GM18507 (cell line): ENCODE data around the gene PRDM10.
"Not testable (repeated sequence)": the region's sequence is repeated elsewhere in the genome, so short reads cannot be mapped to it uniquely, and the experiment has no call there.

ENCODE experiments used
- DNase-seq: peaks from one replicate; pipeline ENCODE4 v3.0.0; 2011; ENCODE audit warnings: low read depth; ENCODE audit not compliant: insufficient read length; ENCODE audit errors: extremely low spot score
- FAIRE-seq: peaks from 2 replicates; lab custom pipeline; 2011; peaks lifted over from hg19 to GRCh38; lab: Jason Lieb, UNC

Gene PRDM10

GRCh38 chr11:130021606-130022005, 19.0 kb upstream of the PRDM10 start:
- FAIRE-seq, DNase-seq: not testable (repeated sequence)

DNA sequence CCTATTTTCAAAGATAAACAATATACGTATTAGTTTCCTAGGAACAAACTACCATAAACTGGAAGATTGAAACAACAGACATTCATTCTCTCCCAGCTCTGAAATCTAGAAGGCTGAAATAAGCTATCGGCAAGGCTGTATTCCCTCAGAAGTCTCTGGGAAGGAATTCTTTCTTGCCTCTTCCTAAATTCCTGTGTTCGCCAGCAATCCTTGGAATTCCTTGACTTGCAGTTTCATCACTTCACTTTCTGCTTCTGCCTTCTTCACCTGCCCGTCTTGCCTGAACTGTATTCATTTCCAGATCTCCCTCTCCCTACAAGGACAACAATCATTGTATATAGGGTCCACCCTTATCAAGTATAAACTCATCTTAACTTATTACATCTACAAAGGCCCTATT, 17.7 kb upstream of the PRDM10 start:
- FAIRE-seq, result no peak
- DNase-seq, result no peak

- FAIRE-seq, result not testable (repeated sequence)
Measured at GRCh38 chr11:130015846-130016245, 13.2 kb upstream of the PRDM10 start.

GRCh38 chr11:130008326-130008725, 5.7 kb upstream of the PRDM10 start:
- DNase-seq (no peak), FAIRE-seq (no peak)

More at GRCh38 chr11:130015846-130016245, 13.2 kb upstream of the PRDM10 start:
- not testable (repeated sequence) for DNase-seq

GRCh38 chr11:130006929-130007328, 4.3 kb upstream of the PRDM10 start:
- FAIRE-seq, result no peak
- no peak for DNase-seq

GRCh38 chr11:130003717-130004001, 1.0 kb upstream of the PRDM10 start:
- no peak for DNase-seq
- FAIRE-seq, result peak; percentile 69

DNA sequence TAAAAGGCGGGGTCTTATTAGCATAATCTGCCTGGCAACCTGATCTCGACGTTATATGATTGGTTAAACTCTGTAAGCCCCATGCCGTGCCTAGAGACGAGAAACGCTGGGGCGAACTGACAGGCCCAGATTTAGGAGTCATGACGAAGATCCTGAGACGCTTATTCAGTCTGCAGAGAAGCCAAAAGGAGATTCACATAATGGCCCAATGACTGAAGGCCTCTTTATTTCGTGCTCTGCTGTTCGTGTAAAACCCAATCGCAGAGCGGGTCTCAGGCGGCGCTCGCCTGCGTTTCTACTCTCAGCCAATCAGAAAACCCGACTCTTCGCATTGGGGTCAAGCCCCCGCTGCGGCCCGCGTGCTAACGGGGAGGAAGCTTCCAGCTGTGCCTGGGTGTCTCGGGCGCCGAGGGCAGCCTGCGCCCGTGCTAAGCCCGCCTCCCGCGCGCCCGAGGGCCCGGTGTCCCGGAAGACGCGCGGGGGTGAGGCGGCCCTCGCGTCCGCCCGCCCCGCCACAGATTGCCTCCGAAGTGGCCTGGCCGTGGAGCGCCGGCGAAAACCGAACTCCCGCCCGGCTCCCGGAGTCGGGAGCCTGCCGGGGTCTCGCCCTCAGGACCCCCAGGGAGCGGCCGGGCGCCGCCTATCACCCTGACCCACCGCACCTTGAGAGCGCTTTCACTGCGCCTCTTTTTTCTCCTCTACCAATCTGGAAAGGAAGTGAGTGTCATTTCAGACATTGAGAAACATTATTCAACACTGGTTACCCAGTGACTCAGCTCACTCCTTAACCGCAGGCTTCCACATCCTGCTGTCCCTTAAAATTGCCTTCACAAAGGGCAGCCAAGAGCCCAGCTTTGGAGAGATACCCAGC, 446 bp upstream of the PRDM10 start:
- FAIRE-seq (peak; percentile 94), DNase-seq (peak; percentile 85)

DNA sequence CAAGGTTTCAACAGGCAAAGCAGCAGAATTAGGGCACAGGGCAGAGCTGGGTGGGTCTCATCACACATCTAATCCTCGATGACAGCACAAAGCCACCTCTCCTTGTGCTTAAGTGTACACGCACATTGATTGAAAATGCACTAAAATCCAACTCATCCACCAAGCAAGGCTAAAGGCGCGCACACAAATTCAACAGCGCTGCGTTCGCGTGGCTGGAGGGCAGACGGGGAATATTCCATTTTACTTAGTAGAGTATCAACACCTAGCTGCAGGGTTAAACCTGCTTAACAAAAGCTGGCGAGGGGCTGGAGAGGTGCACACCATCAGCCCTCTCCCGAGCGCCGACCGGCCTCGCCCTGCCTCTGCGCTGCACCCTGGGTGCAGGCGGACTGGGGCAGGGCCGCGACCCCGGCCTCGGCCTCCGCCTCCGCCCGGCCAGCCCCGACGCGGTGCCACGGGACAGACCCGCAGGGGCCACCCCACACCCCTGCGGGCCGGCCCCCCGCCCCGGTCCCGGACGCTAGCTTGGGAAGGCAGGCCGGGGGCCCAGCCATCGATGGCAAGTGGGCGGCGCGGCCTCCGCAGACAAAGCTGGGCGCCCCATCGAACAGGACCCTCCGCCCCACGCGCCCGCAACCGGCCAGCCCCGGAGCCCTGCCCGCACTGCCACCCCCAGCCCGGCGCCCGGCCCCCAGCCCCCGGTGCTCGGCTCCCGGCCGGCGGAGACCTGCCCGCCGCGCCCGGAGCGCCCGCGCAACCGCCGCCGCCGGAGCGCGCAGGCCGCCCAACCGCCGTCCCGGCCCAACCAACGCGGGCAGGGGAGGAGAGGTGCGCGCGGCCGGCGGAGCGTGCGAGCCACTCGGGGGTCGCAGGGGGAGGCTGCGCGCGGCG, 929 bp downstream of the PRDM10 start:
- DNase-seq (peak; percentile 2), FAIRE-seq (no peak)

- no peak for FAIRE-seq
Measured at GRCh38 chr11:130000552-130001176, 2.0 kb downstream of the PRDM10 start.

GRCh38 chr11:129999407-129999806, 3.2 kb downstream of the PRDM10 start:
- DNase-seq (no peak), FAIRE-seq (no peak)

More at GRCh38 chr11:130000552-130001176, 2.0 kb downstream of the PRDM10 start:
- no peak for DNase-seq

GRCh38 chr11:129998905-129999304, 3.7 kb downstream of the PRDM10 start:
- DNase-seq (no peak), FAIRE-seq (no peak)

- FAIRE-seq, result no peak
- DNase-seq, result no peak
Measured at GRCh38 chr11:129998107-129998506, 4.5 kb downstream of the PRDM10 start.

DNA sequence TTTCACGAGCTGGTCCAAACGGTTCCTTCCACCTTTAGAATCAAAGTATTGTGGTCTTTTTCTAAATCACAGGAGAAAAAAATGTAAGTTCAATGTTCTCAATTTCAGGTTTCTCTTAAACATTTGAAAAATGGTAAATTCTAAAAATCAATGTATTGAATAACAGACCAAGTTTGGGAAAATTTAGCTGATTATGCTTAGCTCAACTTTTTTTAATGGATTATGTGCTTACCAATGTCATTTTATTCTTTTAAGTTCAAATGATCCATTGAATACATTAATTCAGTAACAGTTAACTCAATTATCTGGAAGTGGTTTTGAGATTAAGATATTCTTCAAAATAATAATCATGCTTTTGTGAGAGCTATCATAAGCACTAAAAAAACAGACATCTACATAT, 5.1 kb downstream of the PRDM10 start:
- DNase-seq, result no peak
- no peak for FAIRE-seq

GRCh38 chr11:129996113-129996870, 6.3 kb downstream of the PRDM10 start:
- FAIRE-seq, result no peak
- DNase-seq, result no peak

DNA sequence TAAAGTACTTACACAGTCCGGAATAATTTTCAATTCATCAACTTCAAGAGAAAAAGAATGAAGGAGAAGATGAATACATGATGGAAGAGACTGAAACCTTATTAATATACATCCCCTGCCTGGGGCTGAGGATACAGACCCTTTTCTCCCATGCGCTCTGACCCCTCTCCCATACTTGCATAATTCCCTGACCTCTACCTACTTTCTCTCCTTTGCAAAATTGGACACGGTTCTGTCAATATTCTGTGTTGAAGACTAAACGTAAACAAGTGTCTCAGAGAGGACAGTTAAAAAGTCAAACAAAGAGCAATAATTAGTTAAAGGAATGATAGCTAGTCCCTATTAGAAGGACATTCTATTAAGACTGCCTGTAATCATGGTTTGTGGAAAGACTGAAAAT, 7.5 kb downstream of the PRDM10 start:
- FAIRE-seq, result no peak
- DNase-seq, result no peak

- no peak for DNase-seq
- peak; percentile 35 for FAIRE-seq
Measured at GRCh38 chr11:129992161-129992944, 10.3 kb downstream of the PRDM10 start.

DNA sequence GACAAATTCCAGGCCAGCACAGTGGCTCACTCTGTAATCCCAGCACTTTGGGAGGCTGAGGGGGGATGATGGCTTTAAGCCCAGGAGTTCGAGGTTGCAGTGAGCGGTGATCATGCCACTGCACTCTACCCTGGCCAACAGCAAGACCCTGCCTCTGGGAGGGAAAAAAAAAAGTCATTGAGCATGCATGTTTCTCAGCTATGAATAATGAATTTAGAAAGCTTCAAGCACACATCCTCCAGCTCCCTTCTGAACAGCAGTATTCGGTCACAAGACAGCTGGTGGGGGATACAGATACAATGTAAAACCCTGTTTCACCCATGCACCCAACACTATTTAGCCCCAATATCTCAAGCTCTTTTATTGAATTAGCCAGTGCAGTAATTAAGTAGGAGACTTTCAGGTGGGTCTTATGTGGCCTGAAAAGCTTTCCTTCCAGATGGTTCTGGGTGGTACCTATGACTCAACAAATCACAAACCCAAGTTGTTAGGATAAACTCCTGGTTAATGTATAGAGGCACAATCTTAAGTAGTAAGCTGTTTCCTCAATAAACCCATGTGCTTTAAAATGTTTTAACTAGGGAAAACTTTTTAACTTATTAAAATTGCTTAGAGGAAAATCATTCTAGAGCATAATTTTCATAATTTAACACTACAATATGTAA, 13.4 kb downstream of the PRDM10 start:
- FAIRE-seq, result no peak
- DNase-seq, result no peak

- no peak for FAIRE-seq
- DNase-seq, result no peak
Measured at GRCh38 chr11:129987950-129988349, 14.7 kb downstream of the PRDM10 start.
